Measurements from ENCODE around the gene DLGAP4.

DLGAP4 gene

GRCh38 chr20:36333841-36334240 lies 27.7 kb downstream of the DLGAP4 start:
- DNase-seq (ENCODE audit: low spot score): no peak

GRCh38 chr20:36334281-36335205 lies 28.4 kb downstream of the DLGAP4 start:
- no peak for DNase-seq (ENCODE audit: low spot score)

- DNase-seq (ENCODE audit: low spot score): no peak
These were observed 29.2 kb downstream of the DLGAP4 start for GRCh38 chr20:36335206-36335870.

GRCh38 chr20:36336204-36336603 lies 30.1 kb downstream of the DLGAP4 start:
- no peak for DNase-seq (ENCODE audit: low spot score)

GRCh38 chr20:36336954-36337704 lies 31.0 kb downstream of the DLGAP4 start:
- DNase-seq (ENCODE audit: low spot score): no peak

- no peak for DNase-seq (ENCODE audit: low spot score)
These were observed 31.7 kb downstream of the DLGAP4 start for GRCh38 chr20:36337886-36338285.

- no peak for DNase-seq (ENCODE audit: low spot score)
These were observed 33.8 kb downstream of the DLGAP4 start for GRCh38 chr20:36339646-36340592.

GRCh38 chr20:36340593-36340990 lies 34.5 kb downstream of the DLGAP4 start:
- no peak for DNase-seq (ENCODE audit: low spot score)

GRCh38 chr20:36341331-36342020 lies 35.3 kb downstream of the DLGAP4 start:
- DNase-seq (ENCODE audit: low spot score): no peak

- DNase-seq (ENCODE audit: low spot score): no peak
These were observed 36.4 kb downstream of the DLGAP4 start for GRCh38 chr20:36342331-36343120.

GRCh38 chr20:36343641-36344040 lies 37.5 kb downstream of the DLGAP4 start:
- no peak for DNase-seq (ENCODE audit: low spot score)

GRCh38 chr20:36344517-36345132 lies 38.5 kb downstream of the DLGAP4 start:
- DNase-seq (ENCODE audit: low spot score): peak; percentile 71

GRCh38 chr20:36346256-36346655 lies 40.1 kb downstream of the DLGAP4 start:
- no peak for DNase-seq (ENCODE audit: low spot score)

GRCh38 chr20:36349384-36350170 lies 43.4 kb downstream of the DLGAP4 start:
- DNase-seq (ENCODE audit: low spot score): no peak

GRCh38 chr20:36350439-36350838 lies 44.3 kb downstream of the DLGAP4 start:
- DNase-seq (ENCODE audit: low spot score): no peak

GRCh38 chr20:36351937-36352336 lies 45.8 kb downstream of the DLGAP4 start:
- no peak for DNase-seq (ENCODE audit: low spot score)

- no peak for DNase-seq (ENCODE audit: low spot score)
These were observed 46.9 kb downstream of the DLGAP4 start for GRCh38 chr20:36352843-36353553.

GRCh38 chr20:36353740-36354139 lies 47.6 kb downstream of the DLGAP4 start:
- no peak for DNase-seq (ENCODE audit: low spot score)
